ENCODE results near the gene MYL3.

Gene MYL3

DNA sequence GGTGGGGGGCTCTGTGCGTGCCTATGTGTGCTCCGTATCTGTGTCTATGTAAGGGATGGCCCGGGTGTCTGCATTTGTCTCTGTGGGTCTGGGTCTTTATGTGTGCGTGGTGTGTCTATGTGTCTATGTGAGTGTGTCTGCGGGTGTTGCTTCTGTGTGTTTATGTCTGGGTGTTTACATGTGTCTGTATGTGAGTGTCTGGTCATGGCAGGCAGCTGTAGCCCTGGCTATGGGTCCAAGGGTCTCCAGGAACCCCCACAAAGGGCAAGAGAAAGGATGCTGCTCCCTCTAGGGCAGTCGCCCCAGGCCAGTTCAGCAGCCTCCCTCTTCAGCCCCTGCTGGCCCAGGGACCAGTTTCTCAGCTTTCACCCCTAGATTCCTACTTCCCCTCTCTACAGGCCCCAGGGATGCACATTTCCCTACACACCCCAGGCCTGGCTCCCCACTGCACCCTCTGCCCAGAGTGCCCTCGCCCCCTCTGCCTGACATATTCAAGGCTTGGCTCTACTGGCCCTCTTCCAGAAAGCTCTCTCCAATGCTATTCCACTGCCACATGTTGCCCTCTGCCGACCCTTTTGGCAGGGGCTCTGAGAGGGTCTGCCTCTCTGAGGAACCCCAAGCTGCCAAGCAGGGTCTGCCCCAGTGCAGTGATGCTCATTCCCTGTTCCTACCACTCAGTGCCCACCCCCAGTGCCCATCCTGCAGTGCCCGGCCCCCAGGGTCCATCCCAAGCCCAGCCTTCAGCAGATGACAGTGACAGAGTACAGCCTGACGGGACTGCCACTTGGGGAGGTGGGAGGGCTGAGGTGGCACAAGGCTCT, 1.0 kb upstream of the MYL3 start:
- DNase-seq = no peak

DNA sequence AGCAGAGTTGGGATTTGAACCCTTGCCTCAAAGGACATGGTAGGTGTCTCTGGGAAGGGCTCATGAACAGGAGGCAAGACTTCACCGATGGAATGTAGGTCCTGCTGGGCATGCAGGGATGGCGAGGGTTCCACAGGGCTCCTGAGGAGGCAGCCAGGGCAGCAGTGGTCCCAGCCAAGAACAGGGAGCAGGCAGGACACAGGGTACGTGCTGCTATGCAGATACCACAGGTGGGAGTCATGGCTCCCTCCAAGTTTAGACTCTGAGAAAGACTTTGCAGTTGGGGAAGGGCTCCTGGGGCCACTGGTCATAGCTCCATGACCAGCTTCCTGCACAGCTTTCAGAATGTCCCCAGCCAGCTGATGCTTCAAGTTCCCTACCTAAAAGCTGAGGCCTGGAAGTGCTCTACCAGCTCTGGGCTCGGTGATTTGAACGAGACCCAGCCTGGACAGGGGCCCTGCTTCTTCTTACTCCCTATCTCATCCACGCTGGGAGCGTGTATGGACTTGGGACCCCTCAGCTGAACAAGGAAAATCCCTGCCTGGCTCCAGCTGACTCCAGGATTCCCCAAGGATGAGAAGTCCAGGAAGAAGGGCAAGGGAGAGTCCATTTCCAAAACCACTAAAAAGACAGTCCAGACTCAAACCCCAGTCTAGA, 747 bp downstream of the MYL3 start:
- DNase-seq = no peak

- DNase-seq = no peak
Measured at GRCh38 chr3:46861605-46862368, 1.5 kb downstream of the MYL3 start.

- DNase-seq = peak; percentile 0
Measured at GRCh38 chr3:46860810-46861604, 2.2 kb downstream of the MYL3 start.

DNA sequence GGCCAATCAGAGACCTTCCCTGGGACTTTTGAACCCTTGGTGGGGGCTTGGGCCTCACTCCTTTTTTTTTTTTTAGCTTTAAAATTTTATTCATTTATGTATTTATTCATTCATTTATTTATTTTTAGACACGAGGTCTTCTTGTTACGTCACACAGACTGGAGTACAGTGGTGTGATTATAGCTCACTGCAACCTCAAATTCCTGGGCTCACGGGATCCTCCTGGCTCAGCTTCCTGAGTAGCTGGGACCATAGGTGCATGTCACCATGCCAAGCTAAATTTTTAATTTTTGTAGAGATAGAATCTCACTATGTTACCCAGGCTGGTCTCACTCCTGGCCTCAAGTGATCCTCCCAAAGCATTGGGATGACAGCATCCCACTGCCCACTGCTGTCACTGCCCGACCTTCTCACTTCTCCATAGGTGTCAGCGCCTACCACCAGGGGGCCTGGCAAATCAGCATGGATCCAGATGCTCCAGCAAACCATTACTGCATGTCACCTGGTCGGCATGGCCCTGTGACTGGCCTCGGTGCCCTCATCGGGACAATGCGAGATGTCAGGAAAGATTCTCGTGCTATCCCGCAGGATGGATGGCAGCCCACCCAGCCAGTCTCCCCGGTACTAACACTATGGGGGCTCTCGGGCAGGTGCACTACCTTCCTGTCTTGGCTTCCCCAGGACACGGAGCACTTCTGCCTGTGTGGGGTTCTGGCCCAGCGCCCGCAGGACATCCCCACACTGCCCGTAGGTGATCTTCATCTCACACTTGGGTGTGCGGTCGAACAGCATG, 3.0 kb downstream of the MYL3 start:
- peak; percentile 18 for DNase-seq

DNA sequence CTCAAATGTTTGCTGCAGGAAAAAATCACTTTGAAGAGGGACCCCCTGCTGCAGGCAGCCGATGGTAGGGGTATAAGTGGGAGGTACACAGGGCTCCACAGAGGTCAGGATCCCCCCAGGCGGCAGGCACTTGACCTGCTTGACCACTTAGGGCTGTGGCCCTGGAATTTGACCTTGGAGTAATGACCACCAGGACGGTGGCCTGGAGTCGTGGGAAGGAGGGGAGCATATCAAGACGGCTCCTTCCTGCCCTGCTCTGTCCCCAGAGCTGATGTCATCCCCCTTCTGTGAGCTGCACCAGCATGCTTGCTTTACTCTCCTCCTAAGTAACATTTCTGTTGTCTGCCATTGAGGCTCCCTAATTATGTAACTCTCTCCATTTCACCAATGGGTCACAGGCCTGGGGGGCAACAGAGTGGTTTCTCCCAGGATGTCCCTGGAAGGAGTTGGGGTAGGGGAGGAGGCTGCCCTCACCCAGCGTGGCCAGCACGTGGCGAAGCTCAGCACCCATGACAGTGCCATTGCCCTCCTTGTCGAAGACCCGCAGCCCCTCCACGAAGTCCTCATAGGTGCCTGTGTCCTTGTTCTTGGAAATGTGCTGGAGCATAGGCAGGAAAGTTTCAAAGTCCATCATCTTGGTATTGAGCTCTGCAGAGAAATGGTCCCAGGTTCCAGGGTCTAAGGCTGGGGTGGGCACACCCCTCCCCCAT, 4.1 kb downstream of the MYL3 start:
- DNase-seq = peak; percentile 1

DNA sequence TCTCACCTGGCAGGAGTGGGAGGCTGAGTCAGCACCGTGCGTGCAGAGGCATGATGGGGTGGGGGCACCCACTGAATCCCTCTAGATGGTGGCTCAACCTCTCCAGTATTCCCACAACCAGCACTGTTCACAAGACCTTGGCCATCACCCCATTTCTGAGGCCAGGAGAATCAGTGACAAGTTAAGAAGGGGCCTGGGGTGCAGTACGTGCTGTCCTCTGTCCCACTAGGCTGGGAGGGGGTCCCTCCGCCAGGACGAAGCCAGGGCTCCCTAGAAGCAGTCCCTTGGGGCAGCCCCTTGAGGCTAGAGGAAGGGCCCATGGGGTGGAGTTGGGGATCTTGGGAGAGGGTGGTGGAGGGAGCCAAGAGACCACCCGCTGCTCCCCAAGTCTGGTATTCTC, 4.8 kb downstream of the MYL3 start:
- DNase-seq = no peak

DNA sequence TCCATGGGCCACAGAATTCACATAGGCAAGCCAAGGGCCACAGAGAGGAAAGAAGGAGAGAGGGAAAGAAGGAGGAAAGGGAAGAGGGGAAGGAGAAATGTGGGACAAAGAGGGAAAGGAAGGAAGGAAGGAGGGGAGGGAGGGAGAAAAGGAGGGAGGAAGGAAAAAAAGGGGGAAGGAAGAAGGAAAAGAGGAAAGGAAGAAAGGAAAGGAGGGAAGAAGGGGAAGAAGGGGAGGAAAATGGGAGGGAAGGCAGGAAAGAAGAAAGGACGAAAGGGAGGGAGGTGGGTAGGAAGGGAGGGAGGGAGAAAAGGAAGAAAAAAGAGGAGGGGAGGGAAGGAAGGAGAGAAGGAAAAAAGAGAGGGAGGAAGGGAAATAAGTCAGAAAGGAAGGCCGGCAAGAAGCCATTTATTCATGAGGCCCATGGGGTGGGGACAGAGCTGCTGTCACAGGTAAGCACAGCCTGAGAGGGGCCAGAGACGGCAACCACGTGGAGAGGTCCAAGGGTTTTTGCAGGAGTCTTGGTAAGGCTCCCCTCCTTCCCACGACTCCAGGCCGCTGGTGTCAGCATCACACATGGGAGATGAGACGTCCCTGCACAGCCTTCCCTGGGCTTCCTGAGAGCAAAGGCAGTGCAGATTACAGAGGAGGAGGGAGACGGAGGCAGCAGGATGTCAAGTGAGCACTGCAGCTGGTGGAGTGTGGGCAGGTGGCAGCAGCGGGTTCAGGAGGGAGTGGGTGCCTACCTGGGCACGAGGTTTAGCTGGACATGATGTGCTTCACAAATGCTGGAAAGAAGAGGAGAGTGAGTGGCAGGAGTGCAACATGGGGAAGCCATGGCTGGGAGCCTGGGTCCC, 5.5 kb downstream of the MYL3 start:
- no peak for DNase-seq

DNA sequence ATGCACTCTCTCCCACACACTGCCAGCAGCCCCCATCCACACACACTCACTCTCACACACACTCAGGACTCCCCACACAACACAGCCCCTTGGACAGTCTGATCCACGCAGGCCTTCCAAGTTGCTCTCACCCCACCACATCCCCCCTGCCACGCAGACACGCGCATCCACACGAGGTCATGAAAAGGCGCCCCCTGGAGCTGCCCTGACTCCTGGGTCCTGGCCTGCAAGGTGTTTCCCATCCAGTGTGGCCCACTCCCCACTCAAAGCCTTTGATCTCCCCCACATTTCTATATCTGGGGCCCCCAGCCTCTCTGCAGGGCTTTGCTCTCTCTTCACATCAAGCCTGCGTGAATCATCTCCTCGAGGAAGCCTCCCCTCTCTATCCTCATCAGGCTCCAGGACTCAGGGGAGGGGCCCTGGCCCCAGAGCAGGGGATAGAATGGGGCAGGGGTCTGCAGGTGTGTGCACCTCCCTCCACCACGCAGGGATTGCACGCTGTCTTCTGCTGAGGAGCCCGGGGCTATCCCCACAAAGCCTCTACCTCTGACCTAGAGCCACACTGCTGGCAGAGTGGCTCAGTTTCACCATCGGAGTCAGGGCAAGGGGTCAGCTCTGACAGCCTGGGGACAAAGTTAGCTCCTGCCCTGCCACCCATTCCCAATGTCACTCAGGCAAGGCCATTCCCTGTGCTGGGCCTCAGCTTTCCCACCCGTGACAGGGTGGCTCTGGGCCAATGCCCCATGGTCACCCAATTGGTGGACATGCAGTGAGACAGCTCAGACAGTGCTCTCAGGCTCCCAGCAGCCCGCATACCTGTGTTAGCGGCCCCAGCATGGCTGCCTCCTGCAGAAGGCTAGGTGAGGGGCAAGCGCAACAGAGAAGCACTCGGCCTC, 6.4 kb downstream of the MYL3 start:
- DNase-seq = no peak

DNA sequence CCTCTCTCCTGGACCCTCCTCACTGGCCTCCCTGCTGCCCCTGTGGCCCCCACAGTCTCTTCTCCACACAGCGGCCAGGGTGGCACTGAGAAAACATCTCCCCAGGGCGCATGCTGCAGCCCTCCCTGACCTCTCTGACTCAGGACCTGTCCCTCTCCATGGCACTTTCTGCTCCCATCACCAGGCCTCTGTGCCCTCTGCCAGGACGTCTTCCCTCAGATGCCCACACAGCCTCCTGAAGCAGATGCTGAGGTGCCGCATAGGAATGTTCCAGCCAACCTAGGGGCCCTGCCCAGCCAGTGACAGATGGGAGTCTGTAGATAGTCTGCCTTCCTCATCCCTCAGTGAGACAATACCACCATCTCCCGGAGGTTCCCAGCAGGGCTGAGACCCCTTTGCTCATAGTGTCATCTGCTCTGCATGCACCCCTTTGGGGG, 8.7 kb downstream of the MYL3 start:
- no peak for DNase-seq

- DNase-seq = no peak
Measured at GRCh38 chr3:46853441-46854415, 9.5 kb downstream of the MYL3 start.

GRCh38 chr3:46852839-46853355, 10.3 kb downstream of the MYL3 start:
- peak; percentile 0 for DNase-seq

DNA sequence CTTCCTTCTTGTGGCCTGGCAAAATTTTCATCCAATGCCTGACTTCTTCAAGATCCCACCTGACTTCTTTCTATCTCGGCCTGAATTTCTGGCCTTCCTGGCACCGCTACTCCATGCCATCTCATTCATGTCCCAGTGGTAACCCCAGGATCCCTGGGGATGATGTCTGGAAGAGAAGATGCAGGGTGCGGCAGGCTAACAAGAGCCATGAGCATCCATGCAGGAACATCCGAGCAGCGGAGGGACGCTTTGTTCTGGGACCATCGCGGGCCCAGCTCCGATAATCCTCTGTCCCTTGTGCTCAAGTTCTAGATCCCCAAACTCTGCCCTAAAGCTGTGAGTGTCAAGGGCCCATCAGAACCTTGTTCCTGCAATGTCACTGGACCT, 10.9 kb downstream of the MYL3 start:
- DNase-seq = no peak

- no peak for DNase-seq
Measured at GRCh38 chr3:46851364-46852333, 11.6 kb downstream of the MYL3 start.

DNA sequence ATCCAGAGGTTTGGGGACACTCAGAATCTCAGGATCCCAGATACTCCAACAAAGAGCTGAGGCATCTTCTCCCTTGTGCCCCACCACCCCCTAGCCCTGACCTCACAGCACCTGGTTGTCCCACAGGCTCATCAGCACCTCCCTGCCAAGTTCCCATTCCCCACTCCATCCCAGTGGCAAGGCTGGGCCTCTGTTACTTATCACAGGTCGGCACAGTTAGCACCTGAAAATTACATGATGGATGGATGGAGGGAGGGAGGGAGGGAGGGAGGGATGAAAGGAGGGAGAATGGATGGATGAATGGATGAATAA, 12.8 kb downstream of the MYL3 start:
- DNase-seq = no peak

GRCh38 chr3:46849686-46850467, 13.4 kb downstream of the MYL3 start:
- DNase-seq = no peak
